PFSK-1 (cell line): Measurements from ENCODE around the gene AJAP1.

Experiments used
- FOXP2 ChIP-seq: optimal IDR thresholded peaks from 2 replicates; pipeline ENCODE3; 2011; ENCODE audit warnings: borderline replicate concordance, control low read depth, inconsistent platforms; ENCODE audit not compliant: insufficient read depth; ENCODE audit errors: extremely low read length, extremely low read depth
- POLR2AphosphoS5 ChIP-seq: IDR thresholded peaks from 2 replicates; pipeline ENCODE4 v1.6.1; 2012; ENCODE audit warnings: low read depth, mild to moderate bottlenecking, control low read depth, low read length, moderate library complexity
- REST ChIP-seq, 2 experiments: IDR thresholded peaks; 2 replicates each; pipeline versions ENCODE4 v1.6.1 to v1.8.0; 2011 to 2012; ENCODE audit warnings: low read depth in 2 of 2, low read length in 2 of 2, control low read depth in 1 of 2, inconsistent platforms in 1 of 2, mild to moderate bottlenecking in 1 of 2, moderate library complexity in 1 of 2; ENCODE audit not compliant: insufficient read depth in 1 of 2
- SIN3A ChIP-seq: IDR thresholded peaks from 2 replicates; pipeline ENCODE4 v1.6.1; 2012; ENCODE audit warnings: mild to moderate bottlenecking, low read length, moderate library complexity, borderline replicate concordance; ENCODE audit not compliant: insufficient read depth
- TAF1 ChIP-seq: IDR thresholded peaks from 2 replicates; pipeline ENCODE4 v1.6.1; 2012; ENCODE audit warnings: low read length, control low read depth, borderline replicate concordance; ENCODE audit not compliant: insufficient read depth

GRCh38 chr1:4626560-4627319 is 27.7 kb upstream of the AJAP1 start:
- TF ChIP-seq POLR2AphosphoS5 = no peak
- no peak for TF ChIP-seq TAF1
- TF ChIP-seq REST (IDR thresholded peaks at IDR 0.05; ENCODE audit: insufficient read depth in 1 of 2, low read depth in 2 of 2, low read length in 2 of 2) = no peak
- TF ChIP-seq SIN3A = no peak
- no peak for TF ChIP-seq FOXP2
